Small intestine (tissue), 7 donors: Measurements from ENCODE around the gene THSD4. TPM values are rescaled to one million over a fixed set of nuclear protein-coding genes. Genes with fewer than 3 reads are reported as not detected.
A peak's percentile ranks its signal among the peaks of the same experiment; 100 is the strongest.

ENCODE experiments used
- DNase-seq, 2 donors: peaks; one replicate each; pipeline versions ENCODE4 v3.0.0 to v3.0.0-alpha.2; 2013
- FAIRE-seq: peaks from 2 replicates; lab custom pipeline; 2012; peaks lifted over from hg19 to GRCh38; lab: Jason Lieb, UNC
- H3K27ac ChIP-seq, 3 donors: one replicate each; pipeline ENCODE4 v1.5.1; 2013; ENCODE audit warnings: low read length in 2 of 3, mild to moderate bottlenecking in 2 of 3, control low read depth in 1 of 3, inconsistent platforms in 1 of 3, low read depth in 1 of 3, moderate library complexity in 1 of 3
- H3K27me3 ChIP-seq, 3 donors: one replicate each; pipeline ENCODE4 v1.6.1; 2013; ENCODE audit warnings: low read length in 3 of 3, inconsistent platforms in 1 of 3; ENCODE audit not compliant: control insufficient read depth in 3 of 3, insufficient read depth in 3 of 3
- H3K36me3 ChIP-seq, 3 donors: one replicate each; pipeline ENCODE4 v1.6.1; 2013; ENCODE audit warnings: low read length in 3 of 3, inconsistent platforms in 1 of 3, low read depth in 1 of 3, mild to moderate bottlenecking in 1 of 3, moderate library complexity in 1 of 3; ENCODE audit not compliant: control insufficient read depth in 3 of 3, insufficient read depth in 2 of 3
- H3K4me1 ChIP-seq, 3 donors: one replicate each; pipeline ENCODE4 v1.6.1; 2013; ENCODE audit warnings: low read length in 2 of 3, inconsistent platforms in 1 of 3, low read depth in 1 of 3, mild to moderate bottlenecking in 1 of 3, moderate library complexity in 1 of 3; ENCODE audit not compliant: control insufficient read depth in 3 of 3, insufficient read depth in 2 of 3
- H3K4me3 ChIP-seq, 3 donors: one replicate each; pipeline ENCODE4 v1.5.1; 2013; ENCODE audit warnings: low read length in 3 of 3, control low read depth in 1 of 3, inconsistent platforms in 1 of 3, low read depth in 1 of 3, mild to moderate bottlenecking in 1 of 3, moderate library complexity in 1 of 3
- H3K9me3 ChIP-seq, 2 donors: one replicate each; pipeline ENCODE4 v1.6.1; 2013; ENCODE audit warnings: low read depth in 1 of 2, low read length in 1 of 2; ENCODE audit not compliant: control insufficient read depth in 2 of 2, insufficient read depth in 1 of 2
- WGBS, 3 donors: extraction: QIAGEN DNeasy Blood & Tissue Kit; methylation state at CpG; one replicate each; pipeline ENCODE4 v1.1.7; 2013; 5-methylcytosine and 5-hydroxymethylcytosine counted together
- polyA plus RNA-seq, 4 donors: library from polyadenylated mRNA; stranded (reverse) in 3 of 4; unstranded in 1 of 4; fragments of 200-250 nt in 3 of 4; fragments of 120-200 nt in 1 of 4; gene quantifications; one replicate each; pipeline versions ENCODE4 v1.2.1 to v1.2.3, GENCODE V29; 2013
- donor health status: healthy with polysubstance abuse.
- donor health status: control.
- donor health status: control.
- donor health status: Bipolar disorder and iron deficiency.
- donor health status: healthy.

Gene THSD4
- polyA plus RNA-seq, 4 donors = 3.6 to 14.4 (median 9.7) TPM

DNA sequence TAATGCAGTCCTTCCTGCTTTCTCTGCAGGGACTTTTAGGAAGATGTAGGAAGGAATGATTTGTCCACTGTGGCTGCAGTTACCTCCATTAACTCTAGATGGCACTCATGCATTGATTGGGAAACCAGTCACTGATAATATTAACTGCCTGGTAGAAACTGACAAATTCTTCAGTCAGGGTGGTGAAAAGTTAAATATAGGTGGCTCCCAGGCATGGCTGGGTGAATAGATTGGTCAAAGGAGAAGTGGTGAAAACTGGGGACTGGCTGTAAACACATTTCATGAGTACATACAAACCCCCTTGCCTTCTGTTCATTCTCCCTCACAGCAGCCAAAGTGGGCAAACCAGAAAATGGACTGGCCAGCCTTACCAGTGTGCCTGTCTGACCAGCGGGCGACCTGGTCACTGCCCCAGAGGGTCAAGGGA, 333.4 kb downstream of the THSD4 start:
- Histone ChIP-seq H3K27ac (no peak overlapping the region), H3K4me3 (no peak overlapping the region), H3K4me1 (peaks cover 0 to 11% (median 7%) of the 10 kb centered on the region in 3 donors), H3K36me3 (peaks cover 0 to 2% (median 0%) of the 10 kb centered on the region in 3 donors), H3K27me3 (no peaks in the 10 kb centered on the region), H3K9me3 (no peaks in the 10 kb centered on the region)
- DNase-seq (peak; percentile 79 to 80), FAIRE-seq (no peak)
- WGBS, 3 donors = 60 to 84% (median 83%) methylated on average over 2 of the region's 2 CpGs

DNA sequence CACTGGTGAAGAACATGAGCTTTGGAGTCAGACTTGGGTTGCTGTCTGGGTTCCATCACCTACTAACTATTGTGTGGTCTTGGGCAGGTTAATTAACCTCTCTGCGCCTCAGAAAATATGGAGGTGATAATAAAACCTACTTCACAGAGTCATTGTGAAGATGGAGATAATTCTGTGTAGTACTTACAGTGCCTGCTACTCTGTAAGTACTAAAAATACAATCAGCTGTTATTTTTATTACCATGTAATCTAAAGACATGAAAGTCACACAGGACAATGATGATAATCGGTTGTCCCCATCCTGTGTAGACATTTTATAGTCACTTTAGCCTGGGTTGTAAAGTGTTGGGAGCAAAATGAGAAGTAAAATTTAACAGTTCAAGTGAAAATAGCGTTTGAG, 334.1 kb downstream of the THSD4 start:
- WGBS, 3 donors = 24 to 48% (median 28%) methylated on average over 3 of the region's 3 CpGs
- Histone ChIP-seq H3K36me3 (peaks cover 0 to 2% (median 0%) of the 10 kb centered on the region in 3 donors), H3K4me1 (peaks cover 0 to 11% (median 7%) of the 10 kb centered on the region in 3 donors), H3K4me3 (no peak overlapping the region), H3K27ac (no peak overlapping the region), H3K9me3 (no peaks in the 10 kb centered on the region), H3K27me3 (no peaks in the 10 kb centered on the region)
- FAIRE-seq (no peak), DNase-seq (no peak)

GRCh38 chr15:71449956-71450355, 334.7 kb downstream of the THSD4 start:
- Histone ChIP-seq H3K4me1 (peaks cover 0 to 13% (median 7%) of the 10 kb centered on the region in 3 donors), H3K4me3 (no peak overlapping the region), H3K27ac (no peak overlapping the region), H3K36me3 (no peaks in the 10 kb centered on the region), H3K27me3 (no peaks in the 10 kb centered on the region), H3K9me3 (no peaks in the 10 kb centered on the region)
- DNase-seq (no peak), FAIRE-seq (no peak)
- 67 to 69% (median 68%) methylated on average over 5 of the region's 5 CpGs for WGBS, 3 donors

- no peaks in the 10 kb centered on the region for H3K27me3 ChIP-seq
- DNase-seq (peak; percentile 30 to 57), FAIRE-seq (no peak)
- no peak overlapping the region for H3K27ac ChIP-seq
- H3K36me3 ChIP-seq = no peaks in the 10 kb centered on the region
- 68 to 89% (median 75%) methylated on average over 4 of the region's 4 CpGs for WGBS, 3 donors
- H3K4me1 ChIP-seq = peaks cover 0 to 16% (median 10%) of the 10 kb centered on the region in 3 donors
- H3K9me3 ChIP-seq = no peaks in the 10 kb centered on the region
- H3K4me3 ChIP-seq = no peak overlapping the region
Observed at GRCh38 chr15:71451130-71451529, 335.9 kb downstream of the THSD4 start.

GRCh38 chr15:71452893-71453292, 337.6 kb downstream of the THSD4 start:
- Histone ChIP-seq H3K27ac (no peak overlapping the region), H3K27me3 (no peaks in the 10 kb centered on the region), H3K4me3 (no peak overlapping the region), H3K9me3 (no peaks in the 10 kb centered on the region), H3K36me3 (no peaks in the 10 kb centered on the region), H3K4me1 (peaks cover 0 to 19% (median 16%) of the 10 kb centered on the region in 3 donors)
- peak; percentile 55 to 83 for DNase-seq
- WGBS, 3 donors = 24 to 51% (median 47%) methylated on average over 3 of the region's 3 CpGs
- no peak for FAIRE-seq

- DNase-seq = no peak
- H3K9me3 ChIP-seq = no peaks in the 10 kb centered on the region
- H3K27me3 ChIP-seq = no peaks in the 10 kb centered on the region
- no peak for FAIRE-seq
- no peak overlapping the region for H3K4me3 ChIP-seq
- H3K27ac ChIP-seq = no peak overlapping the region
- H3K36me3 ChIP-seq = no peaks in the 10 kb centered on the region
- H3K4me1 ChIP-seq = peaks cover 0 to 19% (median 17%) of the 10 kb centered on the region in 3 donors
- 68 to 74% (median 71%) methylated on average over 6 of the region's 6 CpGs for WGBS, 3 donors
Observed at GRCh38 chr15:71454462-71454996, 339.3 kb downstream of the THSD4 start.

DNA sequence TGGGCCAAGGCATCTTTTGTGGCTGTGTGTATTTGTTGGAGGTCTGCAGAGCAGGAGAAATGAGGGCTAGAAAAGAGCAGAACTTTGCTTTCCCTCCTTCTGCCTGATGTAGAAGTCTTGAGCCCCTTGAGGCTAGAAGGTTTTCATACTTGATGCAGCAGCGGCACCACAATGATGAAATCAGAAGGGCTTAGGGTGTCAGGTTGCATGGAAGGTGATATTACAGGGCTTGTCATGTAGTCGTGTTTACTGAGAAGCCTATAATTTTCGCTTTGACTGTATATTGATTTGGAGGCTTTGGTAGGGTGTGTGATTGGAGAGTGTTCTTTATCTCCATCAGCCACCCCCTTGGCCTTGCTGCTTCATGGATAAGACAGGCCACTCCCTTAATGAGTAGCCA, 339.8 kb downstream of the THSD4 start:
- Histone ChIP-seq H3K4me3 (no peak overlapping the region), H3K4me1 (peaks cover 0 to 20% (median 19%) of the 10 kb centered on the region in 3 donors), H3K9me3 (no peaks in the 10 kb centered on the region), H3K36me3 (no peaks in the 10 kb centered on the region), H3K27me3 (no peaks in the 10 kb centered on the region), H3K27ac (no peak overlapping the region)
- no peak for DNase-seq
- 53 to 61% (median 55%) methylated on average over 3 of the region's 3 CpGs for WGBS, 3 donors
- no peak for FAIRE-seq

- Histone ChIP-seq H3K27ac (no peak overlapping the region), H3K4me1 (peaks cover 0 to 20% (median 19%) of the 10 kb centered on the region in 3 donors), H3K27me3 (no peaks in the 10 kb centered on the region), H3K4me3 (no peak overlapping the region), H3K36me3 (no peaks in the 10 kb centered on the region), H3K9me3 (no peaks in the 10 kb centered on the region)
- no peak for FAIRE-seq
- WGBS, 3 donors = 64 to 83% (median 70%) methylated on average over 5 of the region's 5 CpGs
- no peak for DNase-seq
Observed at GRCh38 chr15:71455878-71456277, 340.6 kb downstream of the THSD4 start.

- H3K27ac ChIP-seq = no peak overlapping the region
- DNase-seq (no peak), FAIRE-seq (no peak)
- no peaks in the 10 kb centered on the region for H3K27me3 ChIP-seq
- no peak overlapping the region for H3K4me3 ChIP-seq
- H3K36me3 ChIP-seq = no peaks in the 10 kb centered on the region
- peaks cover 0 to 19% (median 19%) of the 10 kb centered on the region in 3 donors for H3K4me1 ChIP-seq
- H3K9me3 ChIP-seq = no peaks in the 10 kb centered on the region
Observed at GRCh38 chr15:71456362-71456761, 341.1 kb downstream of the THSD4 start.
